NCI-H2196 (cell line): Measurements from ENCODE around the gene ARL8B.

Source experiments
- DNase-seq: peaks from one replicate; lab custom pipeline; 2025; ENCODE audit not compliant: unreplicated experiment; lab: John Stamatoyannopoulos, UW

The ARL8B gene

GRCh38 chr3:5205165-5205941 is 83.3 kb downstream of the ARL8B start:
- no peak for DNase-seq

GRCh38 chr3:5210926-5211325 is 88.8 kb downstream of the ARL8B start:
- no peak for DNase-seq

DNA sequence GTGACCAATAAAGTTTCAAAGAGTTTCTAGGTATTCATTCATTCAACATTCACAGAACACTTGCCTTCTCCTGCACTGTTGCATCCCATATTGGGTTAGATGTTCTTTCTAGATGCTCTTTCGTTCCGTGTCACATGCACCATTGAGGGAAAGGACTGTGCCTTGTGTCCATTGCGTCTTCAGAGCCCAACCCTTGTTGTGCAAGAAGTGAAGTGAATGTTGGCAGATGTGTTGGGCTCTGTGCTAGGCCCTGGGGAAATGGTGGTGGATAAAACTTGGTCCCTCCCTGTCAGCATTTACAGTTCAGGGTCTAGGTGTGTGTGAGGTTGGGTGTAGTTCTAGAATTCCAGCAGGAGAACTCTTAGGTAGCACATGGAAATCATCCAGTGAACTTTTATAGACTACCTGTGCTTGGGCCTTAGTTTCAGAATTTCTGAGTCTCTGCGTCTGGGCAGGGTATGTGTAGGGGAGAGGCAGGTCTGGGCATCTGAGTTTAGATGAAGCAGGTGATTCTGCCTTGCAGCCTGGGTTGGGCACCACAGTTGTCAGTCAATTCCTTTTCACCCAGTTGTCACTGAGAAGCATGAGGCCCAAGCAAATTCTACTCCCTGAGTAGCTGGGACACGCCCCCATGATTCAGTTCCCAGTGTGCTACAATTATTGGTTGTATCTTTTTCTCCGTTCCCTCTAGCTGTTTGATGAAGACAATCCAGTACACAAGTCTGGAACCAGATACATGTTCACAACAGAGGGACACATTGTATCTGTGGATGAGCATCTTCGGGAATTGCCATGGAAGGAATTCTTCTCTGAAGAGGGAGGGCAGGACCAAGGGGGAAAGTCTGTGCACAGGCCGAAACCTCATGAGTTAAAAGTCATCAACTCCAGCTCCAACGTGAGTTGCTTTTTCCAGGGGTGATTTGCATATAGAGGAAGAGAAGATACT is 90.8 kb downstream of the ARL8B start:
- no peak for DNase-seq

DNA sequence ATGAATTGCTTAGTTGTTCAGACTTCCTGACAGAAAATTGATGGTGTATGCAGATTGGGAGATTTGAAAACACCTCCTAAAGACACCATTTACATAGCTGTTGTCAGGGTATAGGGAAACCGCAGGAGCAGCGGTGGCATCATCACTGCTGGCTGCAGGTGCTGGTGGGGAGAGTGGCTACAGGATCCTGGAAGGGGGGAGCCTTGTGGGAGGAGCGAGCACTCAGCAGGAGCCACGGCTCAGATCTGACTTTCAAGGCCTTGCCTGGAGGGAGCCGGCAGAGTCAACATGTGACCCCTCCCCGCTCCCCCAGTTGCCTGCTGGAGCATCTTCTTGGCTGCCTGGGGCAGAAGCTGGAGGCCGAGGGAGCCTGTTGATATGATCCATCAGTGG is 91.5 kb downstream of the ARL8B start:
- DNase-seq: no peak

GRCh38 chr3:5214352-5214751 is 92.3 kb downstream of the ARL8B start:
- no peak for DNase-seq

DNA sequence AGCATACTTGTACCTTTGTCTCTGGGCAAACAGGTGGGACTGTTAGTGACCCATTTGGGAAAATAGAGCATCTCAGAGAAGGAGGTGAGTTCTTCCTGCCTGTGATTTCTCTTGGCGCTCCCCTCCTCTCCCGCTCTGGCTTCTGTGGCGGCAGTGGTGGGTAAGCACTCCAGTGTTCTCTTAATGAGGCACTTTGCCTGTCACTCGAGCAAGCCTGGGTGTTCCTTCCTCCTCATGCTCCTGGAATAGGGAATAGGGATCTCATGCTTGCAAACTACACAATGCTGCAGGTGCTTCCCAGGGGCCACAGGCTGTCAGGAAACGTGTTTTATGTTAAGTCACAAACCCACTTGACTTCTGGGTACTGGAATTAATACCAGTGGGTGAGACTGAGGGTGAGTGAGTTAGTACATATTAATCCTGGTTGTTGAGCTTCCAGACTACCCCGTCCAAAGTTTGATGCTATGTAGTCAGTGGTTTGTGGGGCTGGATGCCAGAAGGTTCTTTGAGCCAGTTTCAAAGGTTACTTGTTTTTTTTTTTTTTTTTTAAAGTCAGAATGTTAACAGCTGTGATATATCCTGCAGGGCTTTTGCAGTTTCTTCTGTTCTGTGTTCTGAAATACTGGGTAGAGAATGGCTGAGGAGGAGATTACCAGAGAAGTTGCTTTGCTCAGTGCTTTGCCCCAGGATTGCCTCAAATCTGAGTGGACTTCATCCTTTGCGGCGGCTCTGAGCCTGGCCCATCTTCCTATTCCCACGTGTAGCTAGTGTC is 95.9 kb downstream of the ARL8B start:
- DNase-seq: no peak

- no peak for DNase-seq
Observed at GRCh38 chr3:5218815-5219214, 96.7 kb downstream of the ARL8B start.

GRCh38 chr3:5219216-5219615 is 97.1 kb downstream of the ARL8B start:
- DNase-seq: no peak

GRCh38 chr3:5220193-5220592 is 98.1 kb downstream of the ARL8B start:
- DNase-seq: no peak

GRCh38 chr3:5220667-5221431 is 98.8 kb downstream of the ARL8B start:
- no peak for DNase-seq

DNA sequence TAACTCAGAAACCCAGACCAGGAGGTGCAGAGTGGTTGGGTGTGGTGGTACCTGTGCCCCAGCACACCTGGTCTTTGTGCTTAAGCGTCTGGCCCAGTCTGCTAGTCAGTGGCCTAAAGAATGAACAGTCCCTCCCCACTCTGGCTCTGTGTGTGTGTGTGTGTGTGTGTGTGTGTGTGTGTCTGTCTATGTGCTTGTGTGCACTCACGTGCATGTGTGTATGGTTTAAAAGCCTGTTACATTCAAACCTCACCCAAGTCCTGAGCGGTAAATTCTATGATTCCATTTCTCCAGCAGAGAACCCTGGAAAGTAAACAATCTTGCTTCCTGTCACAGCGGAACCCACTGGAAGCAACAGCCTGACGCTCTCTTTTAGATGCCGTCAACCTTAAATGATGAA is 99.6 kb downstream of the ARL8B start:
- DNase-seq: no peak

DNA sequence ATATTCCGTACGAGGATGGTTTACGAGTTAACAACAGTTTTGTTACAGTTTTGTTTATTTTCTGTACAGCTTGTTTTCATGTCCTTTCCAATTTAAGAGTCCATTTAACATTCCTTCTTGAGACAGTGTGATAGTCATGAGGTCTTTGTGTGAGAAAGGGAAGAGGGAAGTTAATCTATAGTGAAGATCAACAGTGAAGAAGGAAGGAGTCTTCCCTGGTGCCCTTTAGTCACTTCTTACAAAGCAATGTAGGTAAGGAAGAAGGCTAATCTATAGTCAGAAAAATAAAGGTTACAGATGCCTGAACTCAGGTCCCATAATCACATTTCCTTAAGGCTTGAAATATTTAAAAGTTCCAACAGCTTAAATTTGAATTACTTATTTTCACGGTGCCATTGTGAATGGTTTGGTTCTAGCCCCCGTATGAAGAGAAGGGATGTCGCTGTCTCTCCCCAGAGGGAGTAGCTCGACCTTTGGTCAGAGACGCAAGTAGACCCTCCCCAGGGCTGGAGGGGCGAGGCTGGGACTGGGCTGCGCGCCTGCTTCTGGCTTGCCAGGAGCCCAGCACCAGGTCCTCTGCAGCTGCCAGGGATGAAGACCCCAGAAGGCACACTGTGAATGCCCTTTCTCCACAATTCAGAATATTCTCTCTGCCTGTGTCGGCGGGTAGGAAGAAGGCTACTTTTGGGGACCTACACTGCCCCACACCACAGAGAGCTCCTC is 100.4 kb downstream of the ARL8B start:
- no peak for DNase-seq

DNA sequence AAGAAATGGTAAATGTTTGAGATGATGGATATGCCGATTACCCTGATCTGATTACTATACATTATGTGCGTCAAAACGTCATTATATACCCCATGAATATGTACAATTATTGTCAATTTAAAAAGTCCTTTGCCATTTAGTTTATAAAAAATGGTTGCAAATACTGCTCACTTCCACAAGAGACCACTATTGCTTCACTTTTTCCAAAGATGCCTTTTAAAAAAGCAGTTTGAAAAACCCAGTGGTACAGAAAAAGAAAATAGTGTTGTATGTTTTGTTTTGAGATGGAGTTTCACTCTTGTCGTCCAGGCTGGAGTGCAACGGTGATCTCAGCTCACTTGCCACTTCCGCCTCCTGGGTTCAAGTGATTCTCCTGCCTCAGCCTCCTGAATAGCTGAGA is 104.7 kb downstream of the ARL8B start:
- DNase-seq: no peak

DNA sequence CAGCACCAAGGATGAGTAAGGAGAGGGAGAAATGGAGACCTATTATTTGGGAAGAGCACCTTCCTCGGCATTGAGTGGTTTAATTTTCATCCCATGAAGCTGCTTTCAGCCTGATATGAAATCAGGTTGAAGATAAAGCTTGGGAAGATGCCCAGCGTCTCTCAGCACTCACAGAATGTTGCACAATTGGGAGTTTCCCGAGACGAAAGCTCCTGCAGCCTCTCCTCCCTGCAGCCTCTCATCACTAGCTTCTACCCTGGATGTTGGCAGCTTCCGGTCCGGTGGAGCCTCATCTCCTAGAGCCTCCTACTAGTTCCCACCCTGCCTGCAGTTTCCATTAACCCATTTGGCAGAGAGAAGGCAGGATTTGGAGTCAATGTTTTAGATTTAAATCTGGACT is 105.7 kb downstream of the ARL8B start:
- no peak for DNase-seq

GRCh38 chr3:5229414-5229813 is 107.3 kb downstream of the ARL8B start:
- no peak for DNase-seq
